Type B pancreatic cell (in vitro differentiated cells): ENCODE measurements around the gene TEAD3. TPM values are rescaled to one million over a fixed set of nuclear protein-coding genes. Genes with fewer than 3 reads are reported as not detected.

Experiments used
- DNase-seq: peaks from one replicate; pipeline ENCODE4 v3.0.0; 2021; ENCODE audit warnings: mixed read lengths; ENCODE audit not compliant: unreplicated experiment; ENCODE audit errors: extremely low spot score
- H3K27ac Mint-ChIP-seq: 2 replicates; pipeline ENCODE4 v1.8.0; 2021; ENCODE audit warnings: mild to moderate bottlenecking, mixed read lengths
- H3K27me3 Mint-ChIP-seq: 2 replicates; pipeline ENCODE4 v1.8.0; 2021; ENCODE audit warnings: mixed read lengths
- H3K36me3 Mint-ChIP-seq: 2 replicates; pipeline ENCODE4 v1.8.0; 2021; ENCODE audit warnings: mixed read lengths
- H3K4me1 Mint-ChIP-seq: one replicate; pipeline ENCODE4 v1.8.0; 2021; ENCODE audit warnings: mixed read lengths; ENCODE audit not compliant: unreplicated experiment
- H3K4me3 Mint-ChIP-seq: 2 replicates; pipeline ENCODE4 v1.8.0; 2021; ENCODE audit warnings: mild to moderate bottlenecking, mixed read lengths
- H3K9me3 Mint-ChIP-seq: 2 replicates; pipeline ENCODE4 v1.8.0; 2021; ENCODE audit warnings: mixed read lengths
- CTCF ChIP-seq: fragments of 200-600 bp; sonication (generic); conservative IDR thresholded peaks from 2 replicates; pipeline ENCODE4 v1.5.0; 2021; ENCODE audit warnings: antibody characterized with exemption, mild to moderate bottlenecking
- total RNA-seq: library from RNA; stranded (reverse); gene quantifications from 2 replicates; pipeline ENCODE4 v1.2.1, GENCODE V29; 2021; ENCODE audit warnings: low replicate concordance

TEAD3 gene
- total RNA-seq, 1 donor from 2014 or later: 49.8 TPM

- no peak for TF ChIP-seq CTCF
- Mint-ChIP-seq H3K36me3 (no peaks in the 10 kb centered on the region), H3K4me1 (peaks cover 11% of the 10 kb centered on the region), H3K27ac (no peak overlapping the region), H3K9me3 (no peaks in the 10 kb centered on the region), H3K4me3 (no peak overlapping the region), H3K27me3 (peaks cover 6% of the 10 kb centered on the region)
- DNase-seq: no peak
Observed at GRCh38 chr6:35508027-35508426, 11.1 kb upstream of the TEAD3 start.

GRCh38 chr6:35507221-35507620, 10.3 kb upstream of the TEAD3 start:
- peaks cover 11% of the 10 kb centered on the region for H3K4me1 Mint-ChIP-seq

GRCh38 chr6:35506536-35506935, 9.7 kb upstream of the TEAD3 start:
- Mint-ChIP-seq H3K27ac (no peak overlapping the region), H3K27me3 (peaks cover 6% of the 10 kb centered on the region), H3K4me3 (no peak overlapping the region), H3K4me1 (peaks cover 11% of the 10 kb centered on the region), H3K36me3 (no peaks in the 10 kb centered on the region), H3K9me3 (no peaks in the 10 kb centered on the region)
- DNase-seq: no peak
- no peak for TF ChIP-seq CTCF

More at GRCh38 chr6:35507221-35507620, 10.3 kb upstream of the TEAD3 start:
- Mint-ChIP-seq H3K9me3 (no peaks in the 10 kb centered on the region), H3K27me3 (peaks cover 6% of the 10 kb centered on the region), H3K36me3 (no peaks in the 10 kb centered on the region), H3K27ac (no peak overlapping the region), H3K4me3 (no peak overlapping the region)
- DNase-seq: no peak
- TF ChIP-seq CTCF: no peak

- Mint-ChIP-seq H3K4me1 (peaks cover 14% of the 10 kb centered on the region), H3K36me3 (no peaks in the 10 kb centered on the region), H3K27ac (no peak overlapping the region), H3K4me3 (no peak overlapping the region), H3K27me3 (peaks cover 6% of the 10 kb centered on the region), H3K9me3 (no peaks in the 10 kb centered on the region)
- DNase-seq: no peak
- no peak for TF ChIP-seq CTCF
Observed at GRCh38 chr6:35505999-35506412, 9.1 kb upstream of the TEAD3 start.

- no peak for DNase-seq
- Mint-ChIP-seq H3K9me3 (no peaks in the 10 kb centered on the region), H3K27ac (no peak overlapping the region), H3K4me3 (no peak overlapping the region), H3K36me3 (no peaks in the 10 kb centered on the region), H3K4me1 (peaks cover 26% of the 10 kb centered on the region), H3K27me3 (peaks cover 9% of the 10 kb centered on the region)
- TF ChIP-seq CTCF: no peak
Observed at GRCh38 chr6:35503534-35503933, 6.7 kb upstream of the TEAD3 start.

- DNase-seq: no peak
- H3K9me3 Mint-ChIP-seq: no peaks in the 10 kb centered on the region
- peaks cover 8% of the 10 kb centered on the region for H3K27me3 Mint-ChIP-seq
- peaks cover 30% of the 10 kb centered on the region for H3K4me1 Mint-ChIP-seq
- no peak overlapping the region for H3K27ac Mint-ChIP-seq
- no peak overlapping the region for H3K4me3 Mint-ChIP-seq
- TF ChIP-seq CTCF: no peak
- no peaks in the 10 kb centered on the region for H3K36me3 Mint-ChIP-seq
Observed at GRCh38 chr6:35501784-35502183, 4.9 kb upstream of the TEAD3 start.
